GM18508 (cell line): ENCODE measurements around the gene TRABD.

Experiments used
- ATAC-seq: cut with Tn5 transposase; IDR thresholded peaks from one replicate; pipeline ENCODE4 v1.9.1; 2021; ENCODE audit warnings: moderate number of reproducible peaks; ENCODE audit not compliant: insufficient read depth, unreplicated experiment

TRABD gene

DNA sequence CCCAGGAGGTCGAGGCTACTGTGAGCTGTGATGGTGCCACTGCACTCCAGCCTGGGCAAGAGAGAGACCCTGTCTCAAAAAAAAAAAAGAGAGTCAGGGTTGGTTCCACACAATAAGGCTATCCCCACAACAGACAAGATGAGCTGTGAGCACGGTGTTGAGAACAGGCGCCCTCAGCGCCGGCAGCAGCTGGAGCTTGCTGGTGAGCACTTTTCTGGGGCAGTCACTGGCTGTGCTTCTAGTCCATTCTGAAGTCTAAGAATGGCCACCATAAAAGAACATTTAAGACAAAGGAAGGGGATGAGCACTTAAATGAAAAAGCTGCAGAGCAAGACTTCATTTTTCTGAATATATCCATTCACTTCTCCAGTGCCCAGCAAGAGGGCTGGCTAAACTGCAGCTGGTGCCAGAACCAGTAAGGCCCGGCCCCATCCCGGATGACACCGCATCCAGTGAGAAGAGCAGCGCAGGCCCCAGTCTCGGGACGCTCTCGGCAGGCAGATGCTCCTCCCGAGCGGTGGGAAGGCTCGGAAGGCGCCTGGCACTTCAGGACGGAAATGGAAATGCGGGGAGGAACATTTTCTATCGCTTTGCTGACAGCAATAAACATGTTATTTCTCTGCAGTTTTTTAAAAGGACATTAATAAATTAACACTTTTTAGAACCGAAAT, 46.9 kb downstream of the TRABD start:
- no peak for ATAC-seq

GRCh38 chr22:50233223-50233622, 47.5 kb downstream of the TRABD start:
- no peak for ATAC-seq

- no peak for ATAC-seq
Measured at GRCh38 chr22:50236731-50237409, 51.2 kb downstream of the TRABD start.

DNA sequence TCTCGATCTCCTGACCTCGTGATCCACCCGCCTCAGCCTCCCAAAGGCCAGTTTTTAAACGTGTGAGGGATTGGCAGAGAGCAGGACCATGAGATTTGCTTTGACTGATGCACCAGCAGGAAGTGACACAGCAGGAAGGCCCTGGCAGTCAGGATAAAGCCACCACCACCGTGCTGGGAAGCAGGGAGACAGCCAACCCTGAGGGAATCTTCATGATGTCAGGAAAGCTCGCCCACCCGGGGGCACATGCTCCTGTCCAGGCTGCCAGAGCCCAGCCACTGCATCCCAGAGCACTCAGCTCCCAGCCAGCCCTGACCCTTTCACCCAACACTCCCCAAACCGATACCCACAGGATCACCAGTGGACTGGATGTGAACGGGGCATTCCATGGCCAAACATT, 53.0 kb downstream of the TRABD start:
- no peak for ATAC-seq

- ATAC-seq = no peak
Measured at GRCh38 chr22:50242406-50242949, 56.8 kb downstream of the TRABD start.

GRCh38 chr22:50243685-50244419, 58.1 kb downstream of the TRABD start:
- no peak for ATAC-seq

- ATAC-seq = no peak
Measured at GRCh38 chr22:50244420-50245213, 58.9 kb downstream of the TRABD start, which contains the start of gene TUBGCP6. Gene TUBGCP6 (minus strand): TSS chr22:50245023. CDS start chr22:50244459, 564 bp downstream.

- no peak for ATAC-seq
Measured at GRCh38 chr22:50245214-50246072, 59.7 kb downstream of the TRABD start.

- no peak for ATAC-seq
Measured at GRCh38 chr22:50246242-50247175, 60.8 kb downstream of the TRABD start.

GRCh38 chr22:50247748-50248147, 62.0 kb downstream of the TRABD start:
- no peak for ATAC-seq

- no peak for ATAC-seq
Measured at GRCh38 chr22:50248196-50249081, 62.7 kb downstream of the TRABD start.
